PC-9 (cell line): ENCODE measurements around the gene COLEC11.

Experiments used
- CTCF ChIP-seq: fragments of 200-600 bp; sonication (generic); conservative IDR thresholded peaks from 2 replicates; pipeline ENCODE4 v1.6.1; 2017; ENCODE audit warnings: mixed run types, antibody characterized with exemption, mild to moderate bottlenecking, moderate library complexity
- EZH2 ChIP-seq: fragments of 200-600 bp; sonication (generic); IDR thresholded peaks from 2 replicates; pipeline ENCODE4 v1.8.0; 2017; ENCODE audit warnings: antibody characterized with exemption, low read depth

DNA sequence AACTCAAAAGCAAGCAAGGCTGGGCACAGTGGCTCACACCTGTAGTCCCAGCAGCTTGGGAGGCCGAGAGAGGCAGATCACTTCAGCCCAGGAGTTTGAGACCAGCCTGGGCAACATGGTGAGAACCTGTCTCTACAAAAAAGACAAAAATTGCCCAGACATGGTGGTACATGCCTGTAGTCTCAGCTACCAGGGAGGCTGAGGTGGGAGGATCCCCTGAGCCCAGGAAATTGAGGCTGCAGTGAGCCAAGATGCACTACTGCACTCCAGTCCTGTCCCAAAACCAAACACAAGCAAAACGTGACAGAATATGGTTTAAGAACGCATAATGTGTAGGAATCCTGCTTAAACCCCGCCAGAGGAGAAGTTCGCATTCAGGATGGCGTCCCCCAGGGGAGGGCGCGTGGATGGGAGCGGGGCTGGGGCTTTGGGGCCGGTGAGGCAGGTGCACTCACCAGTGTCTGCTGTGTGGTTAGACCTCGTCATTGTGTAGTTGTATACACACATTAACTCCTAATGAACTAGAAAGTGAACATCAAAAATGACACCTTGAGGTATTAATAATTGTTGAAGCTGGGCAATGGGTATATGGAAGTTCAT is 5.4 kb downstream of the COLEC11 start:
- TF ChIP-seq CTCF (no peak), EZH2 (no peak)
